Neural cell (in vitro differentiated cells): ENCODE measurements around the gene RIIAD1. TPM values are rescaled to one million over a fixed set of nuclear protein-coding genes. Genes with fewer than 3 reads are reported as not detected.

Experiments used
- H2AFZ ChIP-seq: fragments of 200-600, 300-800 bp; sonication (generic), shearing (Covaris generic); 2 replicates; pipeline ENCODE4 v1.6.0; 2014; ENCODE audit warnings: low read depth, mild to moderate bottlenecking, antibody characterized with exemption, low read length, moderate library complexity
- H3F3A ChIP-seq: fragments of 200-600 bp; shearing (Covaris generic); 2 replicates; pipeline ENCODE4 v1.6.1; 2016; ENCODE audit warnings: mild to moderate bottlenecking, moderate library complexity, mixed read lengths, antibody characterized with exemption, low read length; ENCODE audit not compliant: insufficient read depth, poor library complexity, severe bottlenecking
- H3K27ac ChIP-seq: fragments of 200-600, 300-800 bp; sonication (generic), shearing (Covaris generic); 2 replicates; pipeline ENCODE4 v1.5.1; 2014; ENCODE audit warnings: mild to moderate bottlenecking, low read length, moderate library complexity
- H3K27me3 ChIP-seq: fragments of 300-800, 200-600 bp; sonication (generic), shearing (Covaris generic); 2 replicates; pipeline ENCODE4 v1.6.0; 2014; ENCODE audit warnings: mild to moderate bottlenecking, low read depth, low read length, moderate library complexity; ENCODE audit not compliant: insufficient read depth
- H3K36me3 ChIP-seq: fragments of 300-800, 200-600 bp; sonication (generic), shearing (Covaris generic); 2 replicates; pipeline ENCODE4 v1.5.1; 2014; ENCODE audit warnings: mild to moderate bottlenecking, antibody characterized with exemption, low read length, moderate library complexity; ENCODE audit not compliant: insufficient read depth
- H3K4me2 ChIP-seq: fragments of 300-800, 200-600 bp; sonication (generic), shearing (Covaris generic); 2 replicates; pipeline ENCODE4 v1.6.0; 2014; ENCODE audit warnings: mild to moderate bottlenecking, low read length
- H3K4me3 ChIP-seq: fragments of 300-800, 200-600 bp; sonication (generic), shearing (Covaris generic); 2 replicates; pipeline ENCODE4 v1.5.1; 2014; ENCODE audit warnings: mild to moderate bottlenecking, low read length, moderate library complexity
- H3K79me2 ChIP-seq: fragments of 200-600 bp; shearing (Covaris generic); replicated peaks from 2 replicates; pipeline ENCODE4 v1.6.0; 2014; ENCODE audit warnings: mild to moderate bottlenecking, low read length, moderate library complexity; ENCODE audit not compliant: insufficient read depth
- H3K9ac ChIP-seq: fragments of 300-800, 200-600 bp; sonication (generic), shearing (Covaris generic); 2 replicates; pipeline ENCODE4 v1.6.1; 2016; ENCODE audit warnings: mild to moderate bottlenecking, low read length, mixed read lengths
- H3K9me2 ChIP-seq: fragments of 200-600 bp; shearing (Covaris generic); 2 replicates; pipeline ENCODE4 v1.6.1; 2016; ENCODE audit warnings: mild to moderate bottlenecking, low read length, mixed read lengths; ENCODE audit not compliant: insufficient read depth
- H3K9me3 ChIP-seq: fragments of 200-600, 300-800 bp; sonication (generic), shearing (Covaris generic); 2 replicates; pipeline ENCODE4 v1.6.1; 2016; ENCODE audit warnings: mild to moderate bottlenecking, mixed run types, low read length, moderate library complexity, mixed read lengths
- H4K20me1 ChIP-seq: fragments of 200-600 bp; shearing (Covaris generic); 2 replicates; pipeline ENCODE4 v1.6.1; 2016; ENCODE audit warnings: mild to moderate bottlenecking, mixed run types; ENCODE audit not compliant: insufficient read depth
- EP300 ChIP-seq: fragments of 450-650 bp; conservative IDR thresholded peaks from 2 replicates; pipeline ENCODE4 v1.6.1; 2014; ENCODE audit warnings: antibody characterized with exemption, mild to moderate bottlenecking, moderate library complexity; ENCODE audit not compliant: poor library complexity, severe bottlenecking
- EZH2 ChIP-seq: fragments of 200-600, 300-800 bp; shearing (Covaris generic), sonication (generic); IDR thresholded peaks from 2 replicates; pipeline ENCODE4 v1.6.1; 2014; ENCODE audit warnings: antibody characterized with exemption, low read length, borderline replicate concordance, mild to moderate bottlenecking; ENCODE audit not compliant: insufficient read depth, poor library complexity, severe bottlenecking
- MXI1 ChIP-seq: fragments of 450-650 bp; conservative IDR thresholded peaks from 2 replicates; pipeline ENCODE4 v1.6.1; 2014; ENCODE audit warnings: antibody characterized with exemption, mild to moderate bottlenecking; ENCODE audit not compliant: poor library complexity, severe bottlenecking
- POLR2AphosphoS5 ChIP-seq: IDR thresholded peaks from 2 replicates; pipeline ENCODE4 v1.6.1; 2012
- RAD21 ChIP-seq: fragments of 450-650 bp; conservative IDR thresholded peaks from 2 replicates; pipeline ENCODE4 v1.6.1; 2014; ENCODE audit warnings: antibody characterized with exemption, mild to moderate bottlenecking, moderate library complexity
- SMC3 ChIP-seq: fragments of 450-650 bp; conservative IDR thresholded peaks from 2 replicates; pipeline ENCODE4 v1.6.1; 2014; ENCODE audit warnings: antibody characterized with exemption, mild to moderate bottlenecking, moderate library complexity; ENCODE audit not compliant: poor library complexity
- TAF1 ChIP-seq: IDR thresholded peaks from 2 replicates; pipeline ENCODE4 v1.6.1; 2012; ENCODE audit warnings: low read depth
- polyA plus RNA-seq: library from polyadenylated mRNA; depleted of rRNA; stranded (reverse); fragments of >200 nt; gene quantifications from 2 replicates; pipeline ENCODE4 v1.2.3, GENCODE V29; 2014
- TF ChIP-seq, protein P1 (sequence below): IDR thresholded peaks from 2 replicates; pipeline ENCODE4 v1.6.1; 2012; ENCODE audit warnings: borderline replicate concordance
- TF ChIP-seq, protein P2 (sequence below): fragments of 450-650 bp; IDR thresholded peaks from 2 replicates; pipeline ENCODE4 v1.5.1; 2014; ENCODE audit warnings: antibody characterized with exemption, mild to moderate bottlenecking, moderate library complexity; ENCODE audit not compliant: poor library complexity, severe bottlenecking

RIIAD1 gene
- polyA plus RNA-seq, 1 donor from 2014 or later: 23.5 TPM

DNA sequence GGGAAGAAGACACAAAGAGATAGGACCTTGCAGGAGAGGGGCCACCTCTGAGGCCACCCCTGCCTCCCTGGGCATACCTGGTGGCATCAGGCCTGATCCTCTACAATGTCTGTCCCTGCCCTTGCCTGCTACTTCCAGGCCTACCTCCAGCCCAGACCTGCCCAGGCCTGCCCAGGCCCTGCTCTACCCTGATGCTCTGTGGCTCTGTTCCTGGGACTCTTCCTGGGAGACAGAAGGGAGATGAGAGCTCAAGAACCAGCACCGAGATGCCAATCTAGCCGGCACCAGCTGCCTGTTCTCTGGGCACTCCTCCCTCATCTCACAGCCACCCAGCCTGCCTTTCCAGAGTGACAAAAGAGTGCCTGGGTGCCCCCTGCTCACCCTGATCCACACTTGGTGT lies 7.4 kb upstream of the RIIAD1 start:
- Histone ChIP-seq H3K4me3 (peak overlapping the region; percentile 72), H3K36me3 (peaks cover 11% of the 10 kb centered on the region)

DNA sequence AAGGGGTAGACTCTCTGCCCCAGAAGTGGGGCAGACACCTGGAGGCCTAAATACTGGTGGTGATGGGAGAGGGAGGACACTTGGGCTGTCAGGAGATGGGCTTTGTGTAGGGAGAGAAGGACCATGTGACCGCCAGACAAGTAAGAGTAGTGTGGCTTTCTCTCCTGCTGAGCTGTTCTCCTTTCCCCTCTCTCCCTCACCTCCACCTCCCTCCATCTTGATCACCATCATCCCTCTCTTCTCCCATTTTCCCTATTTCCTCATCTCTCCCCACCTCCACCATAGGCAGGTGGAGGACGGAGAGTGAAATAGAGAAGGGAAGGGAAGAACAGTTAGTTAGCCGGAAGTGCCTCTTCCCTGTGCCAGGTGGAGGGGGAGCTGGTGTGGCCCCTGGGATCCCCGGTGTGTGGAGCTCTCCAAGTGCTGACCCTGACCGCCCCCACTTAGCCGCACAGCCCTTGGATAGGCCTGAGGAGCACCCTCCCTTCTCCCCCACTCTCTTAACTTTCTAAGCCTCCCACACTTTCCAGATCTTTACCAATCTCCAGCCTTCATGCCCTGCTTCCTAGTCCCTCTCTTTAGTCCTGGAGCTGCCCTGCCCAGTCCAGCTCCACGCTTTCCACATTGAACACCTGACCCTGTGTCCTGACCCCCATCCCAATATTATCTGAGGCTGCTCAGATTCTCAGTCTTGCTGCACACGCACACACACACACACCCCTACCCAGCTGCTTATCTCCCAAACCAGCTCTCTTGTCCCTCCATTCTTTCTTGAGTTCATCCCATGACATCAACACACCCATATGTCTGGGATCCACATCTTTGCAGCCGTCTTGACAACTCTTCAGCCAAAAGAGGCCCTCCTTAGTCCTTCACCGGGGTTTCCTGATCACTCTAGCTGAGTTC lies 6.2 kb upstream of the RIIAD1 start:
- peak overlapping the region; percentile 94 for H3K9ac ChIP-seq
- H3F3A ChIP-seq: peaks cover 6% of the 10 kb centered on the region
- H3K79me2 ChIP-seq: peaks cover 70% of the 10 kb centered on the region
- H2AFZ ChIP-seq: no peak overlapping the region
- H3K27me3 ChIP-seq: no peaks in the 10 kb centered on the region
- peak overlapping the region; percentile 72 for H3K4me3 ChIP-seq
- no peaks in the 10 kb centered on the region for H3K9me3 ChIP-seq
- peaks cover 11% of the 10 kb centered on the region for H3K36me3 ChIP-seq
- H3K4me2 ChIP-seq: peak overlapping the region; percentile 92
- no peaks in the 10 kb centered on the region for H3K9me2 ChIP-seq
- H3K27ac ChIP-seq: peak overlapping the region; percentile 99
- no peaks in the 10 kb centered on the region for H4K20me1 ChIP-seq
- TF ChIP-seq TAF1 (no peak), MXI1 (peak; percentile 8), EZH2 (no peak), EP300 (no peak), POLR2AphosphoS5 (no peak), RAD21 (no peak), SMC3 (no peak)
- TF ChIP-seq, protein P1, sequence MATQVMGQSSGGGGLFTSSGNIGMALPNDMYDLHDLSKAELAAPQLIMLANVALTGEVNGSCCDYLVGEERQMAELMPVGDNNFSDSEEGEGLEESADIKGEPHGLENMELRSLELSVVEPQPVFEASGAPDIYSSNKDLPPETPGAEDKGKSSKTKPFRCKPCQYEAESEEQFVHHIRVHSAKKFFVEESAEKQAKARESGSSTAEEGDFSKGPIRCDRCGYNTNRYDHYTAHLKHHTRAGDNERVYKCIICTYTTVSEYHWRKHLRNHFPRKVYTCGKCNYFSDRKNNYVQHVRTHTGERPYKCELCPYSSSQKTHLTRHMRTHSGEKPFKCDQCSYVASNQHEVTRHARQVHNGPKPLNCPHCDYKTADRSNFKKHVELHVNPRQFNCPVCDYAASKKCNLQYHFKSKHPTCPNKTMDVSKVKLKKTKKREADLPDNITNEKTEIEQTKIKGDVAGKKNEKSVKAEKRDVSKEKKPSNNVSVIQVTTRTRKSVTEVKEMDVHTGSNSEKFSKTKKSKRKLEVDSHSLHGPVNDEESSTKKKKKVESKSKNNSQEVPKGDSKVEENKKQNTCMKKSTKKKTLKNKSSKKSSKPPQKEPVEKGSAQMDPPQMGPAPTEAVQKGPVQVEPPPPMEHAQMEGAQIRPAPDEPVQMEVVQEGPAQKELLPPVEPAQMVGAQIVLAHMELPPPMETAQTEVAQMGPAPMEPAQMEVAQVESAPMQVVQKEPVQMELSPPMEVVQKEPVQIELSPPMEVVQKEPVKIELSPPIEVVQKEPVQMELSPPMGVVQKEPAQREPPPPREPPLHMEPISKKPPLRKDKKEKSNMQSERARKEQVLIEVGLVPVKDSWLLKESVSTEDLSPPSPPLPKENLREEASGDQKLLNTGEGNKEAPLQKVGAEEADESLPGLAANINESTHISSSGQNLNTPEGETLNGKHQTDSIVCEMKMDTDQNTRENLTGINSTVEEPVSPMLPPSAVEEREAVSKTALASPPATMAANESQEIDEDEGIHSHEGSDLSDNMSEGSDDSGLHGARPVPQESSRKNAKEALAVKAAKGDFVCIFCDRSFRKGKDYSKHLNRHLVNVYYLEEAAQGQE: no peak

More for the DNA sequence above, 7.4 kb upstream of the RIIAD1 start:
- H3K9me2 ChIP-seq: no peaks in the 10 kb centered on the region
- no peaks in the 10 kb centered on the region for H4K20me1 ChIP-seq
- H3F3A ChIP-seq: peaks cover 6% of the 10 kb centered on the region
- peaks cover 82% of the 10 kb centered on the region for H3K79me2 ChIP-seq
- peak overlapping the region; percentile 99 for H3K27ac ChIP-seq
- peak overlapping the region; percentile 94 for H3K9ac ChIP-seq
- H3K9me3 ChIP-seq: no peaks in the 10 kb centered on the region
- H3K4me2 ChIP-seq: peak overlapping the region; percentile 92
- TF ChIP-seq, protein P1: no peak
- TF ChIP-seq SMC3: no peak
- no peak for TF ChIP-seq POLR2AphosphoS5
- TF ChIP-seq EP300: no peak
- no peak for TF ChIP-seq MXI1
- no peak for TF ChIP-seq TAF1
- TF ChIP-seq, protein P2, sequence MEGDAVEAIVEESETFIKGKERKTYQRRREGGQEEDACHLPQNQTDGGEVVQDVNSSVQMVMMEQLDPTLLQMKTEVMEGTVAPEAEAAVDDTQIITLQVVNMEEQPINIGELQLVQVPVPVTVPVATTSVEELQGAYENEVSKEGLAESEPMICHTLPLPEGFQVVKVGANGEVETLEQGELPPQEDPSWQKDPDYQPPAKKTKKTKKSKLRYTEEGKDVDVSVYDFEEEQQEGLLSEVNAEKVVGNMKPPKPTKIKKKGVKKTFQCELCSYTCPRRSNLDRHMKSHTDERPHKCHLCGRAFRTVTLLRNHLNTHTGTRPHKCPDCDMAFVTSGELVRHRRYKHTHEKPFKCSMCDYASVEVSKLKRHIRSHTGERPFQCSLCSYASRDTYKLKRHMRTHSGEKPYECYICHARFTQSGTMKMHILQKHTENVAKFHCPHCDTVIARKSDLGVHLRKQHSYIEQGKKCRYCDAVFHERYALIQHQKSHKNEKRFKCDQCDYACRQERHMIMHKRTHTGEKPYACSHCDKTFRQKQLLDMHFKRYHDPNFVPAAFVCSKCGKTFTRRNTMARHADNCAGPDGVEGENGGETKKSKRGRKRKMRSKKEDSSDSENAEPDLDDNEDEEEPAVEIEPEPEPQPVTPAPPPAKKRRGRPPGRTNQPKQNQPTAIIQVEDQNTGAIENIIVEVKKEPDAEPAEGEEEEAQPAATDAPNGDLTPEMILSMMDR: no peak
- TF ChIP-seq RAD21: no peak
- no peak for TF ChIP-seq EZH2
- H3K27me3 ChIP-seq: no peaks in the 10 kb centered on the region
- no peak overlapping the region for H2AFZ ChIP-seq
